Erythroblast (primary cell): Measurements from ENCODE around the gene PRTFDC1.

Experiments used
- GATA1 ChIP-seq: IDR thresholded peaks from 2 replicates; pipeline ENCODE4 v1.6.1; 2011; ENCODE audit warnings: low read depth, mild to moderate bottlenecking, control low read depth, low read length, moderate library complexity
- POLR2A ChIP-seq: IDR thresholded peaks from 2 replicates; pipeline ENCODE4 v1.6.1; 2011; ENCODE audit warnings: mild to moderate bottlenecking, low read length

DNA sequence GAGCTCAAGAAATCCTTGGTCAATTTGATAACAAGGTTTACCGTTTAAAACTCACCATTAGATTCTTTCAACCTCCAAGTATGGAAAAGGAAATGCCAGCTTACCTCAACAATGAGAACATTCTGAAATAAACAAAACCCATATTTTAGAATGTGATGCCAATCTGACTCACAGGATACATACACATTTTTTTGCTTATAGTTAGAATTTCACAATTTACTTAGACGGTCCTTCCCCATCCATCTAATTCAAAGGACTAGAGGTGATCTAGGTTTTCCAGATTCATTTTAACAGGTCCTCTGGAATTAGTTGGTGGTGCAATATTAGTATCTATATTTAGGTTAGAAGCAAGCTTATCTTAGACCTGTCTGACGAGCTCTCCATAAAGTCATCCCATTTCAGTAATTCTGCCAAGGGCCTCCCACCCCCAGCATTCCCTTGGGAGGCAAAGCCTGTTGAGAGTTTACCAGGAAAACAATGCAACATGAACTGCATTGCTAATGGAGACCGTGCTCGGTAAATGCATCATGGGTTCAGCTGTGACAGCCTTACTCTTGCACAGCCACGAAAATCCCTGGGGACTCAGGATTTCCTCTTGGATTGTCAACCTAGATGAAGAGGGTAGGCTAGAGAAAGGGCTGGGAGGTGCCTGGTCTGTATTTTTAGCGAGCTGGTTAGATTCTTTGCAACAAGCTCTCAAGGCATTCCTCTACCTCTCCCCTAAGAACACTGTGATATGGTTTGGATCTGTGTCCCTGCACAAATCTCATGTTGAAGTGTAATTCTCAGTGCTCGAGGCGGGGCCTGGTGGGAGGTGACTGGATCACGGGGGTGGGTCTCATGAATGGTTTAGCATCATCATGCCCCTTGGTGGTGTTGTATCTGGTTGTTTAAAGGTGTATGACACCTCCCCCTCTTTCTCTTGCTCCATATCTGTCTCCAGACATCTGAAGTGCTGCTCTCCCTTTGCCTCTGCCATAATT lies 93.8 kb downstream of the PRTFDC1 start:
- no peak for TF ChIP-seq POLR2A
- no peak for TF ChIP-seq GATA1
